Chondrocyte (in vitro differentiated cells): ENCODE results near the gene TMEM200C. TPM values are rescaled to one million over a fixed set of nuclear protein-coding genes. Genes with fewer than 3 reads are reported as not detected.

Experiments used
- DNase-seq: peaks from one replicate; pipeline ENCODE4 v3.0.0; 2021; ENCODE audit warnings: mixed read lengths, low spot score
- H3K27ac Mint-ChIP-seq: one replicate; pipeline ENCODE4 v1.8.0; 2021; ENCODE audit warnings: mild to moderate bottlenecking, moderate library complexity, mixed read lengths; ENCODE audit not compliant: unreplicated experiment
- H3K27me3 Mint-ChIP-seq: 2 replicates; pipeline ENCODE4 v1.8.0; 2021; ENCODE audit warnings: low read depth, mixed read lengths
- H3K36me3 Mint-ChIP-seq: 2 replicates; pipeline ENCODE4 v1.8.0; 2021; ENCODE audit warnings: low read depth, mixed read lengths
- H3K4me1 Mint-ChIP-seq: 2 replicates; pipeline ENCODE4 v1.8.0; 2021; ENCODE audit warnings: low read depth, mild to moderate bottlenecking, mixed read lengths
- H3K4me3 Mint-ChIP-seq: one replicate; pipeline ENCODE4 v1.8.0; 2021; ENCODE audit warnings: mild to moderate bottlenecking, moderate library complexity, mixed read lengths; ENCODE audit not compliant: unreplicated experiment
- H3K9me3 Mint-ChIP-seq: 2 replicates; pipeline ENCODE4 v1.8.0; 2021; ENCODE audit warnings: low read depth, mixed read lengths
- CTCF ChIP-seq: fragments of 200-600 bp; sonication (generic); IDR thresholded peaks from 2 replicates; pipeline ENCODE4 v1.5.0; 2021; ENCODE audit warnings: antibody characterized with exemption, mild to moderate bottlenecking, moderate library complexity
- long read RNA-seq: library from polyadenylated mRNA; stranded (forward); transcript quantifications from one replicate; pipeline ENCODE4 v2.0.0, GENCODE V29; 2021
- total RNA-seq: library from RNA; stranded (reverse); gene quantifications from 3 replicates; pipeline ENCODE4 v1.2.1, GENCODE V29; 2021

Gene TMEM200C
- 5.8 to 8.3 TPM (median 5.9 TPM) in 3 replicates for total RNA-seq
- long read RNA-seq, full-length matches to known transcripts, result 3 of 5 reads
- long read RNA-seq, partial matches to known transcripts, result 2 of 5 reads
- long read RNA-seq, other reads (novel, unspliced or antisense), result 0 of 5 reads

- no peak for TF ChIP-seq CTCF
- H3K27me3 Mint-ChIP-seq, result peaks cover 8% of the 10 kb centered on the region
These were observed at the start of gene TMEM200C for GRCh38 chr18:5895299-5895875. Gene TMEM200C, minus strand, starts transcription at chr18:5895522. Its CDS starts 3,459 bp downstream, at chr18:5892063.

DNA sequence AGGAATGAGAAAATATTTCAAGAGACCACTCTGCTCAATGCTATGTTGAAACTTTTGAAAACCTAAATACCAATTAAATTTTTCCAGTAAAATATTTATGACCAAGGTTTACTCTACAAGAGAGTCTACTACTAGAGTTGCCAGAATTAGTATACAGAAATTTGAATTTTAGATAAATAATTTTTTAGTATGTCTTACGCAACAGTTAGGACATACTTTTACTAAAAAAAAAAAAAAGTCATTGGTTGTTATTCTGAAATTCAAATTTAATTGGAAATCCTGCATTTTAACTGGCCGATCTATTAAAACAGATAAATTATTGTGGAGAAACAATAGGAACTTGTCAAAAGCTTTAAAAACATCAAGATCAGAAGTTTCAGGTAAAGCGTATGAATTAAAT, 49.1 kb upstream of the TMEM200C start:
- no peak for DNase-seq
- H3K27ac Mint-ChIP-seq, result no peak overlapping the region
- H3K36me3 Mint-ChIP-seq, result no peaks in the 10 kb centered on the region
- no peaks in the 10 kb centered on the region for H3K9me3 Mint-ChIP-seq
- no peak overlapping the region for H3K4me3 Mint-ChIP-seq
- peaks cover 19% of the 10 kb centered on the region for H3K4me1 Mint-ChIP-seq
- peaks cover 2% of the 10 kb centered on the region for H3K27me3 Mint-ChIP-seq
- no peak for TF ChIP-seq CTCF

More at GRCh38 chr18:5895299-5895875, at the start of gene TMEM200C:
- DNase-seq, result no peak
- Mint-ChIP-seq H3K4me1 (peaks cover 28% of the 10 kb centered on the region), H3K27ac (peak within 1 kb of the TSS; percentile 61), H3K4me3 (peak within 1 kb of the TSS; percentile 78), H3K36me3 (no peaks in the 10 kb centered on the region), H3K9me3 (no peaks in the 10 kb centered on the region)

DNA sequence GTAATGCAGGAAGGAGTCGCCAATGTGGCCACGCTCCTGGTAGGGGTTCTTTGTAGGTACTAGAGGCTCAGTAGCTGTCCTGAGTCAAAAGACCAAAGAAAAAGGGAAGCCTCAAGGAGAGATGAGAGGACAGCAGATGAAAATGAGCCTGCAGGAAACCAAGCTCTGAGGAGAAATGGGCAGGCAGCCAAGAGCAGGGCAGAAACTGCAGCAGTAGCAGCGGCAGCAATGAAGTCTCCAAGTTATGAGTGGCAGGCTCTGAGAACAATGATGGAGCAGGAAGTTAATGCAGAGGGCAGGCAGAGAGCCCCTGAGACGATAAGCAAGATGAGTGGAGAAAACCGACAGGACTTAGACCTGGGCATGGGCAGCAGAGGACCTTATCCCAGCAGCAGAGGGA, 48.2 kb upstream of the TMEM200C start:
- peaks cover 14% of the 10 kb centered on the region for H3K4me1 Mint-ChIP-seq
- peaks cover 2% of the 10 kb centered on the region for H3K27me3 Mint-ChIP-seq
- H3K9me3 Mint-ChIP-seq, result no peaks in the 10 kb centered on the region
- no peak for DNase-seq
- TF ChIP-seq CTCF, result no peak
- H3K27ac Mint-ChIP-seq, result no peak overlapping the region
- no peaks in the 10 kb centered on the region for H3K36me3 Mint-ChIP-seq
- H3K4me3 Mint-ChIP-seq, result no peak overlapping the region

DNA sequence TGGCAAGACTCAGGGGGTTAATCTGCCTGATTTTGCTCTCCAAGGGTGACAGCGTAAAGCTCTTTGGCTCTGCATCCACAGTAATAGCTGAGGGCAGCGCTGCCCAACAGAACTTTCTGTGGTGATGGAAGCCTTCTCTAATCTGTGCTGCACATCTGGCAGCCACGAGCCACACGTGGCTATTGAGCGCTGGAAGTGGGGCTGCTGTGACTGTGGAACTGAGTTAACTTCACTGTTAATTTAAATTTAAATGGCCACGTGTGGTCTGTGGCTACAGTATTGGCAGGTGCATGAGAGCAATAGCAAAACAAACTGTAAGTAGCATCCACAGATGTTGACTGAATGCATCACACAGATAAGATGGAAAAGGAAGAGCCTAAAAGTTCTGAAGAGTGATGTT, 47.3 kb upstream of the TMEM200C start:
- peaks cover under 1% of the 10 kb centered on the region for H3K27me3 Mint-ChIP-seq

DNA sequence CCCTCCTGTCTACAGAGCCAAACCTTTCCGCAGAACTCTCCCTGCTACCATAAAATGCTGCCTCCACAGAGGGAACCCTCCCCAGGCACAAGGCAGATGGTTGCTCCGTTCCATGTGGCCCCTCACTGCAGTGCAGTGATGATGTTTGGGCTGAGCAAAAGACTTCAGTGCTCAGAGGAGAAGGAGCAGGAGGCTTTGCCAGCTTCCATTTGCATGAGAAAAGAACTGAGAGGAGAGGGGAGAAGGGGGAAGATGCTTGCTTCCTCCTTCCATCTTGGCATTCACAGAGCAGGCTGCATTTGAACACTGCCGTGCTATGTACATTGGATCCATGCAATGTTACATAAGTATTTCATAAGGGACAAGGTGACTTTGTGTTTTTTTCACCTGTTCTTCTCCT, 46.6 kb upstream of the TMEM200C start:
- DNase-seq, result no peak
- Mint-ChIP-seq H3K36me3 (no peaks in the 10 kb centered on the region), H3K9me3 (no peaks in the 10 kb centered on the region), H3K27ac (no peak overlapping the region), H3K4me1 (peaks cover 10% of the 10 kb centered on the region), H3K4me3 (no peak overlapping the region), H3K27me3 (no peaks in the 10 kb centered on the region)
- no peak for TF ChIP-seq CTCF

More for the DNA sequence above, 47.3 kb upstream of the TMEM200C start:
- Mint-ChIP-seq H3K4me3 (no peak overlapping the region), H3K4me1 (peaks cover 10% of the 10 kb centered on the region), H3K9me3 (no peaks in the 10 kb centered on the region), H3K27ac (no peak overlapping the region), H3K36me3 (no peaks in the 10 kb centered on the region)
- no peak for DNase-seq
- no peak for TF ChIP-seq CTCF
